KMS-11 (cell line): Measurements from ENCODE around the gene GNAI3.

Source experiments
- H2AFZ ChIP-seq: fragments of 200-600 bp; sonication (generic); 2 replicates; pipeline ENCODE4 v1.6.1; 2016; ENCODE audit warnings: antibody characterized with exemption, mixed run types, low read depth
- H3K27ac ChIP-seq: fragments of 200-600 bp; sonication (generic); 2 replicates; pipeline ENCODE4 v1.6.1; 2016; ENCODE audit warnings: mild to moderate bottlenecking, mixed run types
- H3K27me3 ChIP-seq: fragments of 200-600 bp; sonication (generic); 2 replicates; pipeline ENCODE4 v1.6.1; 2017; ENCODE audit warnings: mild to moderate bottlenecking, low read depth, mixed run types, moderate library complexity; ENCODE audit not compliant: insufficient read depth
- H3K36me3 ChIP-seq: fragments of 200-600 bp; sonication (generic); 2 replicates; pipeline ENCODE4 v1.6.1; 2017; ENCODE audit warnings: mild to moderate bottlenecking, mixed run types; ENCODE audit not compliant: insufficient read depth
- H3K4me1 ChIP-seq: fragments of 200-600 bp; sonication (generic); 2 replicates; pipeline ENCODE4 v1.6.1; 2016; ENCODE audit warnings: mild to moderate bottlenecking, low read depth, mixed run types; ENCODE audit not compliant: poor library complexity, severe bottlenecking
- H3K4me2 ChIP-seq: fragments of 200-600 bp; sonication (generic); 2 replicates; pipeline ENCODE4 v1.7.0; 2016; ENCODE audit warnings: mild to moderate bottlenecking, mixed run types
- H3K4me3 ChIP-seq: fragments of 200-600 bp; sonication (generic); IDR thresholded peaks from 2 replicates; pipeline ENCODE4 v1.6.1; 2017; ENCODE audit warnings: low read depth, low read length, mixed read lengths; ENCODE audit not compliant: insufficient read depth
- H3K79me2 ChIP-seq: fragments of 200-600 bp; sonication (generic); 2 replicates; pipeline ENCODE4 v1.6.1; 2016; ENCODE audit warnings: low read depth, mixed run types; ENCODE audit not compliant: insufficient read depth
- H3K9ac ChIP-seq: fragments of 200-600 bp; sonication (generic); 2 replicates; pipeline ENCODE4 v1.6.1; 2016; ENCODE audit warnings: mild to moderate bottlenecking, mixed run types
- H4K20me1 ChIP-seq: fragments of 200-600 bp; sonication (generic); 2 replicates; pipeline ENCODE4 v1.6.1; 2016; ENCODE audit warnings: mild to moderate bottlenecking, mixed run types; ENCODE audit not compliant: insufficient read depth
- TF ChIP-seq, protein P1 (sequence below): fragments of 200-600 bp; sonication (generic); conservative IDR thresholded peaks from 2 replicates; pipeline ENCODE4 v1.6.1; 2017; ENCODE audit warnings: low read depth, mild to moderate bottlenecking, antibody characterized with exemption, low read length, moderate library complexity, mixed read lengths

Gene GNAI3

DNA sequence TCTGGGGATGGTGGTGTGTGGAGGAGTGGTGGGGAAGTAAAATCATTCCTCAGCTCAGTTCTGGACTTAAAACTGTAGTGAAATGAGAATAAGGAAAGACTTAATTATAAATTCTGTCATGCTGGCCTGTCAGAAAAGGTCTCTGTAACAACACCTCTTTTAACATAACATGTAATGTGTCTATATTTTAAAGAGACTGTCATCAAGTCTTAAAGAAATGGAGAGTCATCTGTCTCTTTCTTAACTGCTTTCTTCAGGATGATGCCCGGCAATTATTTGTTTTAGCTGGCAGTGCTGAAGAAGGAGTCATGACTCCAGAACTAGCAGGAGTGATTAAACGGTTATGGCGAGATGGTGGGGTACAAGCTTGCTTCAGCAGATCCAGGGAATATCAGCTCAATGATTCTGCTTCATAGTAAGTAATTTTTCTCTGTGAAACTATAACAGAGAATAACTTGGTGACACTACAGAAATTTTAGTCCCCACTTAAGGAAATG is 30.6 kb downstream of the GNAI3 start:
- Histone ChIP-seq H3K4me2 (no peak overlapping the region), H3K27ac (no peak overlapping the region), H3K27me3 (no peaks in the 10 kb centered on the region), H3K9ac (no peak overlapping the region), H3K4me3 (no peak overlapping the region), H4K20me1 (no peaks in the 10 kb centered on the region), H3K79me2 (no peaks in the 10 kb centered on the region), H3K36me3 (peaks cover 3% of the 10 kb centered on the region; the same call in 1 of the 2 replicates), H2AFZ (no peak overlapping the region), H3K4me1 (no peaks in the 10 kb centered on the region)
- TF ChIP-seq, protein P1, sequence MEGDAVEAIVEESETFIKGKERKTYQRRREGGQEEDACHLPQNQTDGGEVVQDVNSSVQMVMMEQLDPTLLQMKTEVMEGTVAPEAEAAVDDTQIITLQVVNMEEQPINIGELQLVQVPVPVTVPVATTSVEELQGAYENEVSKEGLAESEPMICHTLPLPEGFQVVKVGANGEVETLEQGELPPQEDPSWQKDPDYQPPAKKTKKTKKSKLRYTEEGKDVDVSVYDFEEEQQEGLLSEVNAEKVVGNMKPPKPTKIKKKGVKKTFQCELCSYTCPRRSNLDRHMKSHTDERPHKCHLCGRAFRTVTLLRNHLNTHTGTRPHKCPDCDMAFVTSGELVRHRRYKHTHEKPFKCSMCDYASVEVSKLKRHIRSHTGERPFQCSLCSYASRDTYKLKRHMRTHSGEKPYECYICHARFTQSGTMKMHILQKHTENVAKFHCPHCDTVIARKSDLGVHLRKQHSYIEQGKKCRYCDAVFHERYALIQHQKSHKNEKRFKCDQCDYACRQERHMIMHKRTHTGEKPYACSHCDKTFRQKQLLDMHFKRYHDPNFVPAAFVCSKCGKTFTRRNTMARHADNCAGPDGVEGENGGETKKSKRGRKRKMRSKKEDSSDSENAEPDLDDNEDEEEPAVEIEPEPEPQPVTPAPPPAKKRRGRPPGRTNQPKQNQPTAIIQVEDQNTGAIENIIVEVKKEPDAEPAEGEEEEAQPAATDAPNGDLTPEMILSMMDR = no peak

DNA sequence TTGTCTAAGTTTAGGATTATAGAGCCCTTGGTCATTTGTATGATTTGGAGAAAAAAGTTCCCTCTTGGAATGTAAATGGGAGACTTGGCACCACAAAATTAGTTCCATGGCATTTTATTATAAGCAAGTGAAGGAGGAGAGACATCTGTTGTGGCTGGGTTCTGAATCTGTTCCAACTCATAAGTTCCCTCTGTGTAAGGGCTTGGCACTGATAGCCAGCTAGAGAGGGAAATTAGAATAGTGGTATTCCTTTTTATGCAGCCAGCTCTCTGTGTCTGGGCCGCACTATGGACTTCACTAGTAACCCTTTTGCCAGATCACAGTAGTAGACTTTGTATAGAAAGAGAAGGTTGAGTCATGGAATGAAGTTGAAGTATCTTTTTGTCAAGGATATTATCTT is 31.1 kb downstream of the GNAI3 start:
- TF ChIP-seq, protein P1 = no peak
- no peaks in the 10 kb centered on the region for H4K20me1 ChIP-seq

DNA sequence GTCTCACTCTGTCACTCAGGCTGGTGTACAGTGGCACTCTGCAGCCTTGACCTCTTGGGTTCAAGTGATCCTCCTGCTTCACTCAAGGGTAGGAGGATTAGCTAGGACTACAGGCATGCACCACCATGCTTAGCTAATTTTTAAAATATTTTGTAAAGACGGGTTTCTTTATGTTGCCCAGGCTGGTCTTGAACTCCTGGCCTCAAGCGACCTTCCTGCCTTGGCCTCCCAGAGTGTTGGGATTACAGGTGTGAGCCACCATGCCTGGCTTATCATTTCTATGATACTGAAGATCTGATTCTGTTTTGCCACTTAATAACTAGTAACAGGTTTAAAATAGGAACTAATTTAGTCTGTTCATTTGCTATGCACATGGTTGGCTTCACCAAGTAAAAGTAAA is 33.6 kb downstream of the GNAI3 start:
- Histone ChIP-seq H3K36me3 (peaks cover 8% of the 10 kb centered on the region; the same call in 1 of the 2 replicates), H4K20me1 (no peaks in the 10 kb centered on the region), H3K27ac (no peak overlapping the region), H3K79me2 (no peaks in the 10 kb centered on the region), H3K4me1 (no peaks in the 10 kb centered on the region), H3K4me3 (no peak overlapping the region), H3K9ac (no peak overlapping the region), H3K4me2 (no peak overlapping the region), H3K27me3 (no peaks in the 10 kb centered on the region), H2AFZ (no peak overlapping the region)
- TF ChIP-seq, protein P1 = no peak

More for the DNA sequence above, 31.1 kb downstream of the GNAI3 start:
- Histone ChIP-seq H3K79me2 (no peaks in the 10 kb centered on the region), H3K9ac (no peak overlapping the region), H3K4me1 (no peaks in the 10 kb centered on the region), H3K4me3 (no peak overlapping the region), H3K27me3 (no peaks in the 10 kb centered on the region), H3K27ac (no peak overlapping the region), H2AFZ (no peak overlapping the region), H3K4me2 (no peak overlapping the region), H3K36me3 (peaks cover 3% of the 10 kb centered on the region; the same call in 1 of the 2 replicates)

DNA sequence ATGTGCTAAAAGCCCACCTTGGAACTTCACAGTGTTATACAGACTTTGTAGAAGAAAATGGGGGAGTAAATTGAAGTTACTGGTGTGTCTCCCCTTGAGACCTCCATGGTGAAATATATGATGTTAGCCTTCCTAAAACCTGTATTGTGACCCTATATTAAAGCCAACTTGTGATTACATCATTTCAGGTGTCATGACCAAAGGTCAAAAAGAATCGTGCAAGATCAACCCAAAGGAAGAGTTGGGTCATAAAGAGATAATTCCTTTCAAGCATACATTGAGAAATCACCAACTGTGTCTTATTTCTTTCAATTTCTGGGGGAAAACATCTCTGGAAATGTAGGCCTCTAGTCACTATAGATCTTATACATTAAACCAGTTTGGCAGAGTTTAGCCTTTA is 36.4 kb downstream of the GNAI3 start:
- H3K4me2 ChIP-seq = no peak overlapping the region
- peaks cover 6% of the 10 kb centered on the region; the same call in 1 of the 2 replicates for H3K36me3 ChIP-seq
- no peaks in the 10 kb centered on the region for H3K4me1 ChIP-seq
- H2AFZ ChIP-seq = no peak overlapping the region
- TF ChIP-seq, protein P1 = no peak
- H3K27ac ChIP-seq = no peak overlapping the region
- no peak overlapping the region for H3K4me3 ChIP-seq
- H4K20me1 ChIP-seq = no peaks in the 10 kb centered on the region
- no peaks in the 10 kb centered on the region for H3K27me3 ChIP-seq
- no peak overlapping the region for H3K9ac ChIP-seq
- H3K79me2 ChIP-seq = no peaks in the 10 kb centered on the region
